ENCODE measurements around the gene USP10.

- TF ChIP-seq REST (IDR thresholded peaks at IDR 0.05; ENCODE audit: insufficient read depth in 1 of 2, low read depth in 2 of 2, low read length in 2 of 2) = no peak
- TF ChIP-seq POLR2AphosphoS5 (IDR thresholded peaks at IDR 0.05; ENCODE audit: low read depth, low read length) = no peak
- TF ChIP-seq TAF1 (IDR thresholded peaks at IDR 0.05; ENCODE audit: borderline replicate concordance, insufficient read depth, low read length) = no peak
- TF ChIP-seq SIN3A (IDR thresholded peaks at IDR 0.05; ENCODE audit: borderline replicate concordance, insufficient read depth, low read length) = no peak
These were observed 83.0 kb downstream of the USP10 start for GRCh38 chr16:84782846-84783245.

Data from PFSK-1 (cell line).